ENCODE measurements around the gene RHOD. TPM values are rescaled to one million over a fixed set of nuclear protein-coding genes. Genes with fewer than 3 reads are reported as not detected.

The RHOD gene
- total RNA-seq, 1 donor from 2014 or later = 21.2 TPM

- no peaks in the 10 kb centered on the region for H3K9me3 Mint-ChIP-seq
- TF ChIP-seq, protein P1, sequence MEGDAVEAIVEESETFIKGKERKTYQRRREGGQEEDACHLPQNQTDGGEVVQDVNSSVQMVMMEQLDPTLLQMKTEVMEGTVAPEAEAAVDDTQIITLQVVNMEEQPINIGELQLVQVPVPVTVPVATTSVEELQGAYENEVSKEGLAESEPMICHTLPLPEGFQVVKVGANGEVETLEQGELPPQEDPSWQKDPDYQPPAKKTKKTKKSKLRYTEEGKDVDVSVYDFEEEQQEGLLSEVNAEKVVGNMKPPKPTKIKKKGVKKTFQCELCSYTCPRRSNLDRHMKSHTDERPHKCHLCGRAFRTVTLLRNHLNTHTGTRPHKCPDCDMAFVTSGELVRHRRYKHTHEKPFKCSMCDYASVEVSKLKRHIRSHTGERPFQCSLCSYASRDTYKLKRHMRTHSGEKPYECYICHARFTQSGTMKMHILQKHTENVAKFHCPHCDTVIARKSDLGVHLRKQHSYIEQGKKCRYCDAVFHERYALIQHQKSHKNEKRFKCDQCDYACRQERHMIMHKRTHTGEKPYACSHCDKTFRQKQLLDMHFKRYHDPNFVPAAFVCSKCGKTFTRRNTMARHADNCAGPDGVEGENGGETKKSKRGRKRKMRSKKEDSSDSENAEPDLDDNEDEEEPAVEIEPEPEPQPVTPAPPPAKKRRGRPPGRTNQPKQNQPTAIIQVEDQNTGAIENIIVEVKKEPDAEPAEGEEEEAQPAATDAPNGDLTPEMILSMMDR (conservative IDR thresholded peaks at IDR 0.05) = no peak
- H3K27me3 Mint-ChIP-seq = peaks cover 9% of the 10 kb centered on the region
- H3K4me3 Mint-ChIP-seq = no peak overlapping the region
- DNase-seq (ENCODE audit: extremely low spot score, unreplicated experiment) = no peak
- no peaks in the 10 kb centered on the region for H3K4me1 Mint-ChIP-seq (ENCODE audit: unreplicated experiment)
- no peak overlapping the region for H3K27ac Mint-ChIP-seq
- no peaks in the 10 kb centered on the region for H3K36me3 Mint-ChIP-seq
These were observed 41.6 kb upstream of the RHOD start for GRCh38 chr11:67015048-67015447.

- Mint-ChIP-seq H3K9me3 (no peaks in the 10 kb centered on the region), H3K36me3 (no peaks in the 10 kb centered on the region), H3K27ac (no peak overlapping the region), H3K4me3 (no peak overlapping the region), H3K27me3 (peaks cover 23% of the 10 kb centered on the region), H3K4me1 (ENCODE audit: unreplicated experiment) (no peaks in the 10 kb centered on the region)
- DNase-seq (ENCODE audit: extremely low spot score, unreplicated experiment) = no peak
- TF ChIP-seq, protein P1 (conservative IDR thresholded peaks at IDR 0.05) = no peak
These were observed 40.1 kb upstream of the RHOD start for GRCh38 chr11:67016550-67016949.

GRCh38 chr11:67020949-67021348, 35.7 kb upstream of the RHOD start:
- Mint-ChIP-seq H3K4me3 (no peak overlapping the region), H3K9me3 (no peaks in the 10 kb centered on the region), H3K4me1 (ENCODE audit: unreplicated experiment) (peaks cover 4% of the 10 kb centered on the region), H3K36me3 (no peaks in the 10 kb centered on the region), H3K27me3 (peaks cover 54% of the 10 kb centered on the region), H3K27ac (no peak overlapping the region)
- TF ChIP-seq, protein P1 (conservative IDR thresholded peaks at IDR 0.05) = no peak
- DNase-seq (ENCODE audit: extremely low spot score, unreplicated experiment) = no peak

DNA sequence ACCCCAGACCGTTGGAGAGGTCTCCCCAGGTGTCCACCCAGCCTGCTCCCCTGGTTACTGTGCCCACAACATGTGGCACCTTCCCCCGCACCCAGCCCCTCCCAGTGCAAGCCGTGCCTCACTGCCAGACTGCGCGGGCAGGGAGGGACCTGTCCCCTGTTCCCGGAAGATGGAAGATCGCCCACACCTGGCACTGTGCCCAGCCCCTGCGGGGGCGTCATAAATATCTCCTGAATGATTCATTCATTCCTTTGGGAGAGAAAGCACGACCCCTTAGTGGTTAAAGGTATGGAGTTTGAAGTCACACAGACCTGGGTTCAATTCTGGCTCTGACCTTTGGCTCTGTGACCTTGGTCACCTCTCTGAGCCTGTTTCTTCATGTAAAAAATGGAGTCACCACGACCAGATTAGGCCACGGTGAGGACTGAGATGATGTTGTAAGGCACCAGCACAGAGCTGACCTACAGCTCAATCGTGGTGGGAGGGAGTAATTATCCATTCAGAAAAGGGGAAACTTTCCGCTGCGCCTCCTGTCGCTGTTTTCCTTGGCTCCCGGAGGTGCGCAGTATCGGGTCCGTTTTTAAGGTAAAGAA, 34.2 kb upstream of the RHOD start:
- Mint-ChIP-seq H3K27me3 (peaks cover 62% of the 10 kb centered on the region), H3K4me1 (ENCODE audit: unreplicated experiment) (peaks cover 4% of the 10 kb centered on the region), H3K27ac (no peak overlapping the region), H3K4me3 (peak overlapping the region; percentile 81), H3K9me3 (no peaks in the 10 kb centered on the region), H3K36me3 (no peaks in the 10 kb centered on the region)
- TF ChIP-seq, protein P1 (conservative IDR thresholded peaks at IDR 0.05) = no peak
- no peak for DNase-seq (ENCODE audit: extremely low spot score, unreplicated experiment)

GRCh38 chr11:67022961-67023956, 33.4 kb upstream of the RHOD start, which contains the start of gene SYT12:
TSS of gene SYT12 (plus strand) at chr11:67023134. CDS start at chr11:67030145, 7,011 bp downstream.
- no peak for DNase-seq (ENCODE audit: extremely low spot score, unreplicated experiment)
- H3K27me3 Mint-ChIP-seq = peaks cover 62% of the 10 kb centered on the region
- peaks cover 4% of the 10 kb centered on the region for H3K4me1 Mint-ChIP-seq (ENCODE audit: unreplicated experiment)
- TF ChIP-seq, protein P1 (conservative IDR thresholded peaks at IDR 0.05) = no peak
- H3K4me3 Mint-ChIP-seq = peak within 1 kb of the TSS; percentile 89
- H3K9me3 Mint-ChIP-seq = no peaks in the 10 kb centered on the region
- no peaks in the 10 kb centered on the region for H3K36me3 Mint-ChIP-seq
- H3K27ac Mint-ChIP-seq = no peak within 1 kb of the TSS
